Cardiac fibroblast (primary cell): ENCODE data around the gene LRRIQ1.

Experiments used
- DNase-seq, 2 donors: peaks; one replicate each; pipeline versions ENCODE4 v3.0.0 to v3.0.0-alpha.2; 2010; ENCODE audit warnings: low read depth in 2 of 2
- H3K4me3 ChIP-seq, 2 donors: replicated peaks in 1 of 2; 1 replicate in 1 of 2; 2 replicates in 1 of 2; pipeline ENCODE4 v1.5.1; 2011; ENCODE audit warnings: low read depth in 2 of 2, low read length in 2 of 2, mild to moderate bottlenecking in 2 of 2, moderate library complexity in 1 of 2
- CTCF ChIP-seq: IDR thresholded peaks from one replicate; pipeline ENCODE4 v1.5.1; 2011; ENCODE audit warnings: low read depth, mild to moderate bottlenecking, low read length, inconsistent platforms

Gene LRRIQ1

GRCh38 chr12:85072826-85073225 is 36.7 kb downstream of the LRRIQ1 start:
- DNase-seq = no peak
- no peak overlapping the region for H3K4me3 ChIP-seq
- TF ChIP-seq CTCF = no peak

- peak; percentile 88 to 90 for DNase-seq
Measured at GRCh38 chr12:85076688-85077430, 40.7 kb downstream of the LRRIQ1 start.

GRCh38 chr12:85085066-85085465 is 48.9 kb downstream of the LRRIQ1 start:
- TF ChIP-seq CTCF = no peak
- no peak overlapping the region for H3K4me3 ChIP-seq
- no peak for DNase-seq

More at GRCh38 chr12:85076688-85077430, 40.7 kb downstream of the LRRIQ1 start:
- TF ChIP-seq CTCF = peak; percentile 41
- H3K4me3 ChIP-seq = no peak overlapping the region

GRCh38 chr12:85089792-85090191 is 53.6 kb downstream of the LRRIQ1 start:
- TF ChIP-seq CTCF = no peak
- H3K4me3 ChIP-seq = no peak overlapping the region
- DNase-seq = no peak

- no peak overlapping the region for H3K4me3 ChIP-seq
- no peak for TF ChIP-seq CTCF
- no peak for DNase-seq
Measured at GRCh38 chr12:85092814-85093370, 56.7 kb downstream of the LRRIQ1 start.

GRCh38 chr12:85095501-85095900 is 59.4 kb downstream of the LRRIQ1 start:
- H3K4me3 ChIP-seq = no peak overlapping the region
- no peak for DNase-seq
- TF ChIP-seq CTCF = no peak
